Thyroid gland (tissue), 4 donors: ENCODE results near the gene ADCYAP1R1. TPM values are rescaled to one million over a fixed set of nuclear protein-coding genes. Genes with fewer than 3 reads are reported as not detected.

Source experiments
- DNase-seq, 2 donors: peaks; one replicate each; pipeline ENCODE4 v3.0.0-alpha.2; 2019
- H3K27ac ChIP-seq, 3 donors: fragments of 200-600 bp; sonication (generic); 1 replicate in 2 of 3; 2 replicates in 1 of 3; pipeline ENCODE4 v1.5.1; 2016 to 2019; ENCODE audit warnings: mild to moderate bottlenecking in 1 of 3, moderate library complexity in 1 of 3
- H3K27me3 ChIP-seq: fragments of 200-600 bp; sonication (generic); one replicate; pipeline ENCODE4 v1.5.1; 2019
- H3K36me3 ChIP-seq, 2 donors: fragments of 200-600 bp; sonication (generic); one replicate each; pipeline ENCODE4 v1.5.1; 2016 to 2019
- H3K4me1 ChIP-seq, 2 donors: fragments of 200-600 bp; sonication (generic); one replicate each; pipeline ENCODE4 v1.5.1; 2017 to 2019
- H3K4me3 ChIP-seq, 3 donors: fragments of 200-600 bp; sonication (generic); replicated peaks in 1 of 3; 1 replicate in 2 of 3; 2 replicates in 1 of 3; pipeline ENCODE4 v1.5.1; 2016; ENCODE audit warnings: mild to moderate bottlenecking in 1 of 3
- H3K9me3 ChIP-seq: fragments of 200-600 bp; sonication (generic); one replicate; pipeline ENCODE4 v1.5.1; 2017
- POLR2A ChIP-seq, 2 donors: fragments of 450-650 bp; IDR thresholded peaks; one replicate each; pipeline ENCODE4 v1.6.1; 2017; ENCODE audit warnings: antibody characterized with exemption in 2 of 2, mild to moderate bottlenecking in 2 of 2, moderate library complexity in 1 of 2
- WGBS, 2 donors: methylation state at CpG; one replicate each; pipeline ENCODE4 v1.1.5; 2017; 5-methylcytosine and 5-hydroxymethylcytosine counted together
- intact Hi-C: fragments of 100-400 bp; cut with DNase I; formaldehyde crosslinking; loops from one replicate; pipeline ENCODE4 v1.15.1; 2023
- total RNA-seq, 4 donors: library from RNA; depleted of rRNA; stranded (reverse); fragments of >200 nt; gene quantifications; one replicate each; pipeline ENCODE4 v1.2.3, GENCODE V29; 2016
- TF ChIP-seq, protein P1 (sequence below), 6 experiments: fragments of 200-600 bp in 3 of 6; fragments of 450-650 bp in 3 of 6; sonication (generic) in 3 of 6; IDR thresholded peaks; one replicate each; pipeline ENCODE4 v1.5.1; 2016 to 2019; ENCODE audit warnings: antibody characterized with exemption in 6 of 6, mild to moderate bottlenecking in 2 of 6, inconsistent platforms in 1 of 6, moderate library complexity in 1 of 6

The ADCYAP1R1 gene
- total RNA-seq, 4 donors from 2014 or later, result 0.27 to 4.6 (median 2.5) TPM

- Histone ChIP-seq H3K4me3 (no peak overlapping the region), H3K36me3 (no peaks in the 10 kb centered on the region), H3K9me3 (no peaks in the 10 kb centered on the region), H3K27ac (no peak overlapping the region), H3K27me3 (no peaks in the 10 kb centered on the region), H3K4me1 (no peaks in the 10 kb centered on the region)
- TF ChIP-seq POLR2A (IDR thresholded peaks at IDR 0.05), result no peak
- TF ChIP-seq, protein P1, sequence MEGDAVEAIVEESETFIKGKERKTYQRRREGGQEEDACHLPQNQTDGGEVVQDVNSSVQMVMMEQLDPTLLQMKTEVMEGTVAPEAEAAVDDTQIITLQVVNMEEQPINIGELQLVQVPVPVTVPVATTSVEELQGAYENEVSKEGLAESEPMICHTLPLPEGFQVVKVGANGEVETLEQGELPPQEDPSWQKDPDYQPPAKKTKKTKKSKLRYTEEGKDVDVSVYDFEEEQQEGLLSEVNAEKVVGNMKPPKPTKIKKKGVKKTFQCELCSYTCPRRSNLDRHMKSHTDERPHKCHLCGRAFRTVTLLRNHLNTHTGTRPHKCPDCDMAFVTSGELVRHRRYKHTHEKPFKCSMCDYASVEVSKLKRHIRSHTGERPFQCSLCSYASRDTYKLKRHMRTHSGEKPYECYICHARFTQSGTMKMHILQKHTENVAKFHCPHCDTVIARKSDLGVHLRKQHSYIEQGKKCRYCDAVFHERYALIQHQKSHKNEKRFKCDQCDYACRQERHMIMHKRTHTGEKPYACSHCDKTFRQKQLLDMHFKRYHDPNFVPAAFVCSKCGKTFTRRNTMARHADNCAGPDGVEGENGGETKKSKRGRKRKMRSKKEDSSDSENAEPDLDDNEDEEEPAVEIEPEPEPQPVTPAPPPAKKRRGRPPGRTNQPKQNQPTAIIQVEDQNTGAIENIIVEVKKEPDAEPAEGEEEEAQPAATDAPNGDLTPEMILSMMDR (IDR thresholded peaks at IDR 0.05), result no peak
- 75 to 80% methylated on average over 1 of the region's 1 CpG for WGBS, 2 donors
- intact Hi-C loops, result no loop called here
- no peak for DNase-seq
Measured at GRCh38 chr7:31108097-31108657, 56.1 kb downstream of the ADCYAP1R1 start.

DNA sequence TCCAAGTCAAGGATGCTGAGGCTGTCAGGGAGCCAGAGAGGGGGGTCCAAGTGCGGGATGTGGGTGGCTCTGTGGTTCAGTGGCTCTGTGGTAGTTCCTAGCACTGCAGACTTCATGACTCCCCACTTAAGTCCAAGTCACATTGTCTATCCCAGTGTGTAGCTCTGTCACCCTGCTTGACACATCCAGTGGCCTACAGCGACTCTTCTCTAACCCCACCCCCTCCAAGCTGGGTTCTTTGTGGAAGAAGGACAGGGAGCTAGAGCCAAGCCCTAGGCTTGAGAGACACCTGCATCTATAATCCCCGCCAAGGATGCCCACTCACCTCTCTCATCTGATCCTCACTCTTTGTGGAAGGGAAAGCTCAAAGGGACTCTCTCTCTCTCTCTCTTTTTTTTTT lies 57.6 kb downstream of the ADCYAP1R1 start:
- H3K36me3 ChIP-seq, result no peaks in the 10 kb centered on the region
- H3K27ac ChIP-seq, result no peak overlapping the region
- intact Hi-C loops, result no loop called here
- H3K4me3 ChIP-seq, result no peak overlapping the region
- H3K9me3 ChIP-seq, result no peaks in the 10 kb centered on the region
- DNase-seq, result no peak
- WGBS, 2 donors, result 86% methylated on average over 3 of the region's 3 CpGs
- H3K27me3 ChIP-seq, result no peaks in the 10 kb centered on the region
- no peaks in the 10 kb centered on the region for H3K4me1 ChIP-seq
- TF ChIP-seq, protein P1 (IDR thresholded peaks at IDR 0.05), result no peak
- TF ChIP-seq POLR2A (IDR thresholded peaks at IDR 0.05), result no peak

DNA sequence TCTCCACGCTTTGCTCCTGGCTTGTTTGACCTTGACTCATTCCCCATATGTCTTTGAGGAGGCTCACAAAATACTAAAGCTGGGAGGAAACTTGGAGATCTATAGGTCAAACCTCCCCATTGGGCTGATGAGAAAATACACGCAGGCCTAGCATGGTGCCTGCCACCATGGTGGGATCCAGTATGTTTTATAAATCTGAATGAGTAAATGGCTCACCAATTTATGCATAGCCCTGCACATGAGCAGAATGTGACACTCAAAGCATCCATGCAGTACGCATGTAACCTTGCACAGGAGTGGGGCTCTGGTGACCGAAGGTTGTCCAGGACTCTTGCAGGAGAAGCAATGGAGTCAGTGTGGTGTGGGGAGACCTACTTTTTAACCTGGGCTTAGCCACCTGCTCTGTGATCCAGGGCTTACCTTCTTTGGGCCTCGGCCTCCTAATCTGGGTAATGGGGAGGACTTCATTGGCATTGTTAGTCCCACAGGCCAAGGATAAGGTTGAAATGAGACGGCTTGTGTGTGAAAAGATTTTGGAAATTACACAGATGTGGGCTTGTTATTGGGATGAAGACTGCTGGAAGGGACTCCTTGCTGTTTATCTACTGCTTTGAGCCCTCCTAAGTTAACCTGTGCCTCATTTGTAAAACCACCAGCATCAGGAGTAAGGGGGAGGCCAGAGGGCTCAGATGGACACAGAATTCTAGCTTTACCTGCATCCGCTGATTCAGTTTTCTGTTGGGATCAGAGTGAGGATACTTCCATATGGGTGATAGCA lies 58.4 kb downstream of the ADCYAP1R1 start:
- no peak for DNase-seq
- no peak overlapping the region for H3K4me3 ChIP-seq
- no peaks in the 10 kb centered on the region for H3K9me3 ChIP-seq
- intact Hi-C loops, result no loop called here
- no peaks in the 10 kb centered on the region for H3K4me1 ChIP-seq
- H3K27me3 ChIP-seq, result no peaks in the 10 kb centered on the region
- no peak for TF ChIP-seq POLR2A (IDR thresholded peaks at IDR 0.05)
- TF ChIP-seq, protein P1 (IDR thresholded peaks at IDR 0.05), result no peak
- H3K36me3 ChIP-seq, result no peaks in the 10 kb centered on the region
- no peak overlapping the region for H3K27ac ChIP-seq
- 91 to 92% methylated on average over 7 of the region's 7 CpGs for WGBS, 2 donors

GRCh38 chr7:31111109-31111451 lies 59.0 kb downstream of the ADCYAP1R1 start:
- Histone ChIP-seq H3K4me1 (no peaks in the 10 kb centered on the region), H3K4me3 (no peak overlapping the region), H3K9me3 (no peaks in the 10 kb centered on the region), H3K36me3 (no peaks in the 10 kb centered on the region), H3K27me3 (no peaks in the 10 kb centered on the region), H3K27ac (no peak overlapping the region)
- DNase-seq, result no peak
- intact Hi-C loops, result no loop called here
- TF ChIP-seq, protein P1 (IDR thresholded peaks at IDR 0.05), result no peak
- TF ChIP-seq POLR2A (IDR thresholded peaks at IDR 0.05), result no peak

GRCh38 chr7:31113660-31114059 lies 61.6 kb downstream of the ADCYAP1R1 start:
- Histone ChIP-seq H3K4me1 (no peaks in the 10 kb centered on the region), H3K27ac (no peak overlapping the region), H3K27me3 (no peaks in the 10 kb centered on the region), H3K4me3 (no peak overlapping the region), H3K9me3 (no peaks in the 10 kb centered on the region), H3K36me3 (no peaks in the 10 kb centered on the region)
- no peak for DNase-seq
- intact Hi-C loops, result no loop called here
- WGBS, 2 donors, result 37 to 50% methylated on average over 1 of the region's 1 CpG
- TF ChIP-seq, protein P1 (IDR thresholded peaks at IDR 0.05), result no peak
- no peak for TF ChIP-seq POLR2A (IDR thresholded peaks at IDR 0.05)
